VCaP (cell line): ENCODE data around the gene PCMT1.

Experiments used
- H3K27ac ChIP-seq: fragments of 450-650 bp; 2 replicates; pipeline ENCODE4 v1.5.1; 2017
- CTCF ChIP-seq: fragments of 450-650 bp; conservative IDR thresholded peaks from 2 replicates; pipeline ENCODE4 v1.5.1; 2017; ENCODE audit warnings: mild to moderate bottlenecking, moderate library complexity

PCMT1 gene

DNA sequence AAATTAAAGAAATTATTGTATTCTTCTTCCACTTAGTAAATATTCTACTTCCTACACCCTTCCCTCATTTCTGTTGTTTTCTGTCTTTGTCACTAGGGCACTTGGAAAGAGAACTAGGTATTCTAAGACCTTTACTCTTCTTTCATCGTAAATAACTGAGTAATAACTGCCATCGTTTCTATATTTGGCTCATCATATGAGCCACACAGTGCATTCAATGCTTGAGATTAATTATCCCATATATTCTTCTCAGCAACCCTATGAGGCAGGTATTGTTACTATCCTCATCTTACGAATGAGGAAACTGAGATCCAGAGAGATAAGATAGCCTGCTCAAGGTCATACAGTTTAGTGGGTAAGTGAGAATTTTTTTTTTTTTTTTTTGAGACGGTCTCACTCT lies 75.8 kb downstream of the PCMT1 start:
- no peak for TF ChIP-seq CTCF
- H3K27ac ChIP-seq, result no peak overlapping the region

DNA sequence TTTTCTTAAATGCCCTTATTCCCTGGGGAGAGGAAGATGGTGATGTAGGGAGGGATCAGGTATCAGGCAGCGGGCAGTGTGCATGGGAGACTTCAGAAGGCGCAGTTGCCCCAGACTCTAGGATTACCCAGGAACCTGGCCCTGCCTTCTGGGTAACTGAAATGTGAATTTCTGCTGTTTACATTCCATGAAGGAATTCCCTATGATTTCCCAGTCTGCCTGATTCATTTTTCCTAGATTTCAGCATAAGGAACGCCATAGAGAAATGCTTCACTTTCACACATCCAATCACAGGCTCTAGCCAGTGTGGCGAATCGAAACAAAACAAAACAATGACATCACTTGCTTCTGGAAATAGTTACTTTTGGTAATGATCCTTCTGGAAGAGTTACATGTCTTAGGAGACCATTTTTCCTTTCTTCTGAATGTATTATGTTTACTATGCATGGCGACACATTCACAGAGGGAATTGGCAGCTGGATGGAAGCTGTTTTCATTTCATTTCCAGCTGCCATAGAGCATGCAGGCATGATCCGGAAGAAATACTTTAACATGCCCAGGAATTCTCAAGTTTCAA lies 81.3 kb downstream of the PCMT1 start:
- no peak overlapping the region for H3K27ac ChIP-seq
- TF ChIP-seq CTCF, result no peak

GRCh38 chr6:149831308-149831820 lies 81.8 kb downstream of the PCMT1 start:
- no peak overlapping the region for H3K27ac ChIP-seq
- no peak for TF ChIP-seq CTCF

DNA sequence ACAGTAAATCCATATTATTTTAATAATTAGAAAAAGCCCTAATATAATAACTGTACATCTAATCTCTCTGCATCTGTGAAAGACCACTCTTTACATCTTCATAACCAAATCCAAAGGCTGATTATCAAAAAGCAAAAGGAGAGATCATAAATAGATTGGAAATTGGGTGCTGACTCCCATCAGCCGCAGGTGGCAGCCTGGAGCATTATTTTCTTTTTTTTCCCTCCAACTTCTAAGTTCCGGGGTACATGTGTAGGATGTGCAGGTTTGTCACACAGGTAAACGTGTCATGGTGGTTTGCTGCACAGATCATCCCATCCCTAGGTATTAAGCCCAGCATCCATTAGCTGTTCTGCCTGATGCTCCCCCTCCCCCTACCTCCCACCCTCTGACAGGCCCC lies 84.1 kb downstream of the PCMT1 start:
- no peak overlapping the region for H3K27ac ChIP-seq
- TF ChIP-seq CTCF, result no peak

DNA sequence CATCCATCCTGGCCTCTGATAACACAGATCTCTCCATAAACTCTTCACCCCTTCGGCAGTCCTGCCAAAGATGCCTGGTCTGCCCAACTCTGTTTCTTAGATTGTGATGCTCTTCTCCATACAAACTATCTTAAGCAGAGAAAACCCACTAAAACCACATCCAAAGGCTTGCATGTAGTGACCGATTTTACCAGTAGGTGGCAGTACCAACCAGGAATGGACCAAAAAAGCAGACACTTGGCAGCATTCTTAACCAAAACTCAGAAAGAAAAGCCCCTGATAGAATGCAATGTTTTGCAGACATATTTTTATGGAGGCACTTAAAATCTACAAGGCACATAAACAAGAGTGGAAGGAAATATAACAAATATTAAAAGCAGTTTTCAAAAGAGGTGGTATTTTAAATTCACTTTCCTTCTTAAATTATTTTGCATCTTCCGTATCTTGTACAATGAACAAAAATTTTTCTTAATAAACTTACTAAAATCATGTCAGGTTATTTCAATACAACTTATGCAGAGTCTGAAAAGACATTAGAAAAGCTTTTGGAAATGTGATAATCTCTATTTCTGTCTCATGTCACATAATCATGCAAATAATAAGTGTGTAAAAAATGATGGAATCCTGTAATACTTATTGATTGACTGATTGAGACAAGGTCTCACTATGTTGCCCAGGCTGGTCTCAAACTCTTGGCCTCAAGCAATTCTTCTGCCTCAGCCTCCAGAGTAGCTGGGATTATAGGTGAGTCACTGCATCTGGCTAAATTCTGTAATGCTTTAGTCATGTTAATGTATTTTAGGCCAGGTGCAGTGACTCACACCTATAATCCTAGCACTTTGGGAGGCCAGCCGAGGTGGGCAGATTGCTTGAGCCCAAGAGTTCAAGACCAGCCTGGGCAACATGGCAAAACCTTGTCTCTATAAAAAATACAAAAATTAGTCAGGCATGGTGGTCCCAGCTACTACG lies 85.3 kb downstream of the PCMT1 start:
- TF ChIP-seq CTCF, result peak; percentile 94
- no peak overlapping the region for H3K27ac ChIP-seq

- peak; percentile 84 for TF ChIP-seq CTCF
Observed at GRCh38 chr6:149840345-149841075, 91.0 kb downstream of the PCMT1 start.

GRCh38 chr6:149842331-149842730 lies 92.8 kb downstream of the PCMT1 start:
- H3K27ac ChIP-seq, result peak overlapping the region; percentile 59
- TF ChIP-seq CTCF, result no peak

More at GRCh38 chr6:149840345-149841075, 91.0 kb downstream of the PCMT1 start:
- H3K27ac ChIP-seq, result peak overlapping the region; percentile 59
